LNCaP clone FGC (cell line): ENCODE data around the gene CHCHD6.

Experiments
- DNase-seq: peaks from one replicate; pipeline ENCODE4 v3.0.0-alpha.2; 2011; ENCODE audit warnings: low read depth
- H3K4me3 ChIP-seq: 2 replicates; pipeline ENCODE4 v1.5.1; 2011; ENCODE audit warnings: mild to moderate bottlenecking, low read depth, low read length, control low read depth
- CTCF ChIP-seq: IDR thresholded peaks from 2 replicates; pipeline ENCODE4 v1.5.1; 2012; ENCODE audit warnings: mild to moderate bottlenecking; ENCODE audit not compliant: control insufficient read depth, insufficient read depth; ENCODE audit errors: extremely low read depth

Gene CHCHD6

DNA sequence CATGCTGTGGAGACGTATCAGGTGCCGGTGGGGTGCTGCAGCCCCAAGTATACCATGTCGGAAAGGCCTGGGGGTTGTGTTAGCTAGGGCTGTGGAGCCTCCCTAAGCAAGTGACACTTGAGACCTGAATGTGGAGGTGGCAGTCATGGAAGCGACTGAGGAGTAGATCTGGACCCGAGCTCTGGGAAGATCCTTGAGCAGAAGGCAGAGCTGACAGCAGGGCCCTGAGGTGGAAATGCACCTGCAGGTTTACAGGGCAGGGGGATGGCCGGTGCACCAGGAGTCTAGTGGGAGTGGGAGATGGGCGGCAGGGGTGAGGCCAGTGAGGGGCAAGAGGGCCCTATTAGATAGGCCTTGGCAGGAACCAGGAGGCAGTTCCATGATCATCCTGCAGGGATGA, 187.1 kb downstream of the CHCHD6 start:
- H3K4me3 ChIP-seq, result no peak overlapping the region
- no peak for DNase-seq
- no peak for TF ChIP-seq CTCF

GRCh38 chr3:126891791-126892190, 187.8 kb downstream of the CHCHD6 start:
- TF ChIP-seq CTCF, result no peak
- no peak overlapping the region for H3K4me3 ChIP-seq
- DNase-seq, result no peak

DNA sequence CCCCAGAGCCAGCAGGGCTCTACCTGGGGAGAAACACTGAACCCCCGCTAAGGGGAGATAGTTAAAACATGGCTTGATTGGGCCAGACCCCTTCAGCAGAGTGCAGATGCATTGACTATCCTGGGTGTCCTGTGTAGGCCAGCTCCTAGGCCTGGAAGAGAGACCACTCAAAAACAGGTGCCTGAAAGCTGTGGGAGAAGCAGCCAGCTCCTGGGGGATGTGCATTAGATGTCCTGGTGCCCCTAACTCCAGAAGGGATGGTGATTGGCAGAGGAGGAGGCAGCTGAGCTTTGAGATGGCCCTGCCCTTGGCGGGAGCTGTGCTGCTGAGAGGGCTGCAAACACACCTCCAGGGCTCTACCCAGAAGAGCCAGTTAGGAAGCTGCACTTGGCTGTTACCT, 189.6 kb downstream of the CHCHD6 start:
- no peak for DNase-seq
- H3K4me3 ChIP-seq, result no peak overlapping the region
- TF ChIP-seq CTCF, result no peak

GRCh38 chr3:126894475-126894874, 190.4 kb downstream of the CHCHD6 start:
- H3K4me3 ChIP-seq, result no peak overlapping the region
- TF ChIP-seq CTCF, result no peak
- no peak for DNase-seq

DNA sequence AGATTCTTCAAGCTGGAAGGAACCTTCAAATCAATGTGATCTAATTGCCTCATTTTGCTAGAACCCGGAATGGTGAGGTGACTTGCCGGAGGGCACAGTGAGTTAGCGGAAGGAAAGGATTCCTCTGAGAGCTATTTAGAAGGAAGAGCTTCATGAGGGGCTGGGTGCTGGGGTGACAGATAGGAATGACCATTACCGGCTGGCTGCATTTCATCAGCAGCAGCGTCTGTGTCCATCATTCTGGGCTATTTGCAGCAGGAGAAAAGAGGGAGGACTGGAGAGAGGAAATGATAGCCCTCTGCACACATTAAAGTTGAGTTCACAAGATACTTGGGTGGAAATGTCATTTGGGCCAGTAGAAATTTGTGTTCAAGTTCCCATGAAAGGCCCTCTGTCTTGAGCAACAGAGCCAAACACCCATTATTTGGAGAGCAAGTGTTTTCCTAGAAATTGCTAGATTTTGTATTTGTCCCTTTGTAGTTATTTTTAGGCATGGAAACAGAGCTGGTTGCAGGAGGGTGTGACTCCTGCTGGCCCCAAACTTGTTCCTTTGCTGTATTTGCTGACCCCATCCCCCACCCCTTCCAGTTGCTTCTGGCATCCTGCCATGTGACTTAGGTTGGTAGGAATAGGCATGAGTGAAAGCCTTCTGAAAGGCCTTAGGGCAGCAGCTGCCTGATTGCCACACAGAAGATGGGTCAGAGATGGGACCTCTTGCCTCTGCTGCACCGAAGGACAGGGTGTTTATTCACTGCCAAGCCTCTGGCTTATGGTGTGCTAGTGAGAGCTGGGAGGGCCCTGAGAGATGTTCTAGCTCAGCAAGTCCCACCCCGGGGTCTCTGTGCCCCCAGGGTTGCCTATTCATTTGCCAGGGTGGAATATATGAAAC, 191.4 kb downstream of the CHCHD6 start:
- H3K4me3 ChIP-seq, result no peak overlapping the region
- DNase-seq, result no peak
- TF ChIP-seq CTCF, result no peak

DNA sequence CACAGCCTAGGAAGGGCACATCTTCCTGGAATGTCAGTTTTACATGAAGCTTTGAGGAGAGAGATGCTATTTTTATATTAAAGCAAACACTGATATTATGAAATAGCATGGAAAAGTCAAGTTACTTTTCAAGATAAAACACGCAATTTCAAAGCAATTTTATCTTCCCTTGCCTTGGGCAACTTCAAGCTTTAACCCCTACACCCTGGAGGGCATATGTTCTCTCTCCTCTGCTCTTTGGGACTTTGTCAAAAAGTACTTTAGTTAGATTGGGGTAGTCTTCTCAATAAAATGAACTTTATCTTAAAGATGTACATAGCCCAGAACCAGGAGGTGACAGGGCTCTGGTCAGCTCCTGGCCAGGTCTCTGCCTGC, 192.0 kb downstream of the CHCHD6 start:
- no peak overlapping the region for H3K4me3 ChIP-seq
- TF ChIP-seq CTCF, result no peak
- no peak for DNase-seq

GRCh38 chr3:126896968-126897367, 192.9 kb downstream of the CHCHD6 start:
- H3K4me3 ChIP-seq, result no peak overlapping the region
- TF ChIP-seq CTCF, result no peak
- no peak for DNase-seq
